ENCODE measurements around the gene BRD1. TPM values are rescaled to one million over a fixed set of nuclear protein-coding genes. Genes with fewer than 3 reads are reported as not detected.
"Not testable (repeated sequence)": the region's sequence is repeated elsewhere in the genome, so short reads cannot be mapped to it uniquely, and the experiment has no call there.

Gene BRD1
- polyA plus RNA-seq, 1 experiment: 4.6 TPM

DNA sequence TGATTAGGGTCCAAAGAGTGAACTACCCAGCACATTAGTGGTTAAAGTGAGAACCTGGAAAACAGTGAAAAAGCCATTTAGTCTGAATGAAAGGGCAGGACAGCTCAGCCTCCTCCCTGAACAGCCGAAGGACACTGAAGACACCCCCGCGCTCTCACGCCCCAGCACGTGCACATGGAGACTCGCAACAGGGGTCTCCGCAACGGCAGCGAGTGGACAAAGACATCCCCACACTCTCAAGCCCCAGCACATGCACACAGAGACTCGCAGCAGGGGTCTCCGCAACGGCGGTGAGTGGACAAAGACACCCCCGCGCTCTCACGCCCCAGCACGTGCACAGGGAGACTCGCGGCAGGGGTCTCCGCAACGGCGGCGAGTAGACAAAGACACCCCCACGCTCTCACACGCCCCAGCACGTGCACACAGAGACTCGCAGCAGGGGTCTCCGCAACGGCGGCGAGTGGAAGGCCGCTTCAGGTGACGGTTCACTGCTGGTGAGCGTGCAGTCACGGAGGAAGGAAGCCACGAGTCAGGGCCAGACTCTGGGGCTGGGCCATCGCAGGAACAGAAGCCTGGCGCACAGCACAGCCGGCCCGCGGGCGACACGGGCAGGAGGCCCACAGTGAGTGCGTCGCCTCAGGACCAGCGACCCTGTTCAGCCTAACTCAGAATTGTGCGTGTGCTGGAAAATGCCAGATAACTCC, 43.6 kb downstream of the BRD1 start:
- TF ChIP-seq, protein P1, sequence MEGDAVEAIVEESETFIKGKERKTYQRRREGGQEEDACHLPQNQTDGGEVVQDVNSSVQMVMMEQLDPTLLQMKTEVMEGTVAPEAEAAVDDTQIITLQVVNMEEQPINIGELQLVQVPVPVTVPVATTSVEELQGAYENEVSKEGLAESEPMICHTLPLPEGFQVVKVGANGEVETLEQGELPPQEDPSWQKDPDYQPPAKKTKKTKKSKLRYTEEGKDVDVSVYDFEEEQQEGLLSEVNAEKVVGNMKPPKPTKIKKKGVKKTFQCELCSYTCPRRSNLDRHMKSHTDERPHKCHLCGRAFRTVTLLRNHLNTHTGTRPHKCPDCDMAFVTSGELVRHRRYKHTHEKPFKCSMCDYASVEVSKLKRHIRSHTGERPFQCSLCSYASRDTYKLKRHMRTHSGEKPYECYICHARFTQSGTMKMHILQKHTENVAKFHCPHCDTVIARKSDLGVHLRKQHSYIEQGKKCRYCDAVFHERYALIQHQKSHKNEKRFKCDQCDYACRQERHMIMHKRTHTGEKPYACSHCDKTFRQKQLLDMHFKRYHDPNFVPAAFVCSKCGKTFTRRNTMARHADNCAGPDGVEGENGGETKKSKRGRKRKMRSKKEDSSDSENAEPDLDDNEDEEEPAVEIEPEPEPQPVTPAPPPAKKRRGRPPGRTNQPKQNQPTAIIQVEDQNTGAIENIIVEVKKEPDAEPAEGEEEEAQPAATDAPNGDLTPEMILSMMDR (IDR thresholded peaks at IDR 0.05; ENCODE audit: low read depth, low read length): no peak
- DNase-seq (ENCODE audit: low read depth, low spot score): no peak
- POLR2A ChIA-PET: no interaction called here
- Histone ChIP-seq H3K27ac (ENCODE audit: low read depth, low read length) (no peak overlapping the region), H3K4me3 (ENCODE audit: low read depth, low read length) (no peak overlapping the region), H3K27me3 (ENCODE audit: control insufficient read depth, insufficient read depth, low read length) (no peaks in the 10 kb centered on the region), H3K9me3 (ENCODE audit: control insufficient read depth, insufficient read depth, low read length) (no peaks in the 10 kb centered on the region; the same call in 1 of the 2 replicates)
- CTCF ChIA-PET: no interaction called here

DNA sequence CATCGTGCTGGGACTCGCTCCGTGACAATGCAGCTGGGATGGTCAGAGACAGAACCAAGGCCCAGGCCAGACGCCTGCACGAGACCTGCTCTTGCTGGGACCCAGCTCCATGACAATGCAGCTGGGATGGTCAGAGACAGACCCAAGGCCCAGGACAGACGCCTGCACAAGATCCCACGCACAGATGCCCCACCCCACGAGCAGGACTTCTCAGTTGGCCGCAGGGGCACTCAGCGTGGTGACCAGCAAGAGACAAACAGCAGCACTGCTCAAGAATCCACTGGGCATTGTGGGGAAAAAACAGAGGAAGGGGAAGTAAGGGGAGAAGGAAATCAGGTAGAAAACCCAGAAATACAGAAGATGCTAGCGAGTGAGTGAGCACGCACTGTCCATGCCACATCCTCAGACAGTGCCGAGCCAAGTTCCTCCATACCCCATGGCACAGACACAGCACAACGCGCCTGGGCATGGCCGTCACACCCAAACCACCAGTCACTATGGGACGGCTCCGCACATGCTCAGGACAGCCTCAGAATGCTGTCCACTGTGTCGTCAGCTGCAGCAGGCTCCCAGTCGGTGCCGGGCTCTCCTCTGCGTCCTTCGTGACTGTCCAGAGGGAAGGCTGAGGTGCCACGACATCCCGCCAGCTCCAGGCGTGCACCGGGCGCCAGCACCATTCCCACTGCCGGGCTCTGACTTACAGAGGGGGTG, 44.5 kb downstream of the BRD1 start:
- Histone ChIP-seq H3K27ac (ENCODE audit: low read depth, low read length) (no peak overlapping the region), H3K4me3 (ENCODE audit: low read depth, low read length) (no peak overlapping the region), H3K27me3 (ENCODE audit: control insufficient read depth, insufficient read depth, low read length) (no peaks in the 10 kb centered on the region), H3K9me3 (ENCODE audit: control insufficient read depth, insufficient read depth, low read length) (no peaks in the 10 kb centered on the region; the same call in 1 of the 2 replicates)
- POLR2A ChIA-PET: no interaction called here
- TF ChIP-seq, protein P1 (IDR thresholded peaks at IDR 0.05; ENCODE audit: low read depth, low read length): no peak
- no peak for DNase-seq (ENCODE audit: low read depth, low spot score)
- CTCF ChIA-PET: no interaction called here

DNA sequence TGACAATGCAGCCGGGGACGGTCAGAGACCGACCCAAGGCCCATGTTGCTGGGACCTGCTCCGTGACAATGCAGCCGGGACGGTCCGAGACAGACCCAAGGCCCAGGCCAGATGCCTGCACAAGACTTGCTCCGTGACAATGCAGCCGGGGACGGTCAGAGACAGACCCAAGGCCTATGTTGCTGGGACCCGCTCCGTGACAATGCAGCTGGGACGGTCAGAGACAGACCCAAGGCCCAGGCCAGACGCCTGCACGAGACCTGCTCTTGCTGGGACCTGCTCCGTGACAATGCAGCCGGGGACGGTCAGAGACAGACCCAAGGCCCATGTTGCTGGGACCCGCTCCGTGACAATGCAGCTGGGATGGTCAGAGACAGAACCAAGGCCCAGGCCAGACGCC, 45.8 kb downstream of the BRD1 start:
- DNase-seq (ENCODE audit: low read depth, low spot score); H3K9me3 ChIP-seq (ENCODE audit: control insufficient read depth, insufficient read depth, low read length); H3K27me3 ChIP-seq (ENCODE audit: control insufficient read depth, insufficient read depth, low read length); H3K27ac ChIP-seq (ENCODE audit: low read depth, low read length); H3K4me3 ChIP-seq (ENCODE audit: low read depth, low read length); CTCF ChIA-PET; POLR2A ChIA-PET: not testable (repeated sequence)

DNA sequence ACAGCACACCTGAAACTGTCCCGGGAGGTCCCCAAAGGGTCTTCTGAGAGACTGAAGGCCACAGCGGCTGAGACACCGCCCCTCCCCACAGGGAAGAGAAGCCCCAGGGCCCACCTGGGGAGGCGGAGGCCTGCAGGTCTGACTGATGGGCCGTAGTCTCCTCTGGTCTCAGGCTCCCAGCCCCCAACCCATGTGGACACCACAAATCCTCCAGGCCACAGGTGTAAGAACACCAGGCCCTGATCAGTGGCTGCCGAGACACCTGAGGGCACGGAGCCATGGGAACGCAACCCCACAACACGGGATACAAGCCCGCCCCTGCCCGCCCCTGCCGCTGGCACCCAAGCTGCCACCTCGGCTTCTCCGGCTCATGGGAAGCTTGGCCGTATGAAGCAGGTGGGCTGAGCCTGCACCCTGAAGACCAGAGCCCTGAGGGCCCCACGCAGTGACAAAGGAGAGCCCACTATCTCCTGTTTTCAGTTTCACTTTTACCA, 46.3 kb downstream of the BRD1 start:
- POLR2A ChIA-PET: no interaction called here
- DNase-seq (ENCODE audit: low read depth, low spot score): no peak
- TF ChIP-seq, protein P1 (IDR thresholded peaks at IDR 0.05; ENCODE audit: low read depth, low read length): no peak
- H3K27me3 ChIP-seq (ENCODE audit: control insufficient read depth, insufficient read depth, low read length): no peaks in the 10 kb centered on the region
- no peak overlapping the region for H3K4me3 ChIP-seq (ENCODE audit: low read depth, low read length)
- no peak overlapping the region for H3K27ac ChIP-seq (ENCODE audit: low read depth, low read length)
- H3K9me3 ChIP-seq (ENCODE audit: control insufficient read depth, insufficient read depth, low read length): no peaks in the 10 kb centered on the region; the same call in 1 of the 2 replicates
- CTCF ChIA-PET: no interaction called here

DNA sequence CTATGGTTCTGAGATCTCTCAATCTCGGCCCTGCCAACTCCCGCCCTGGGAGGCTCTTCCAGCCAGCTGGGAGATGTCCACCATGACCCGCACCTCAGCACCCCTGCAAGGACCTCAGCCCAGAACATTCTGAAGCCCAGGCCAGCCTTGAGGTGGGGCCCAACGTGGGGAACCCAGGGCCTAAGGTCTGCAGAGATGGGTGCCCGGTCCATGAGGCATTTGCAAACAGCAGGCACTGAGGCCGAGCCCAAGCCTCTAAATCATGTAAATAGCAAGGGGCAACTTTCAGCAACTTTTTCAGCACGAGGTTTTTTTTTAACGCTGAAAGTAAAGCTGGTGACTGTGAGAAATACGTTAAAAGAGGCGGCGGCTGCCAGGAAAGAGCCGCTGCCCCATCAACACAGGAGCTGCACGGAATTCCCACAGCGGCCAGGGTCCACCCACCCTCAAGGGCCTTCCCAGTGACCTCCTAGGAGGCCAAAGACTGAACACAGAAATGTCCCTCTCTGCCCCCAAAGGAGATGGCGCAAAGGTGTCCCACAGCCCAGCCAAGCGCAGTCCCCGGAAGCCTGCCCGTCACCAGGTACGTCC, 46.9 kb downstream of the BRD1 start:
- no peak for DNase-seq (ENCODE audit: low read depth, low spot score)
- POLR2A ChIA-PET: interaction anchor here (0.5 kb wide), 1 partner anchor 515 kb away, joined by 7 read pairs; no protein-coding TSS in a partner anchor
- Histone ChIP-seq H3K4me3 (ENCODE audit: low read depth, low read length) (no peak overlapping the region), H3K27me3 (ENCODE audit: control insufficient read depth, insufficient read depth, low read length) (no peaks in the 10 kb centered on the region), H3K27ac (ENCODE audit: low read depth, low read length) (no peak overlapping the region), H3K9me3 (ENCODE audit: control insufficient read depth, insufficient read depth, low read length) (no peaks in the 10 kb centered on the region; the same call in 1 of the 2 replicates)
- CTCF ChIA-PET: no interaction called here
- TF ChIP-seq, protein P1 (IDR thresholded peaks at IDR 0.05; ENCODE audit: low read depth, low read length): no peak
